ENCODE results near the gene UQCRH.

Gene UQCRH

DNA sequence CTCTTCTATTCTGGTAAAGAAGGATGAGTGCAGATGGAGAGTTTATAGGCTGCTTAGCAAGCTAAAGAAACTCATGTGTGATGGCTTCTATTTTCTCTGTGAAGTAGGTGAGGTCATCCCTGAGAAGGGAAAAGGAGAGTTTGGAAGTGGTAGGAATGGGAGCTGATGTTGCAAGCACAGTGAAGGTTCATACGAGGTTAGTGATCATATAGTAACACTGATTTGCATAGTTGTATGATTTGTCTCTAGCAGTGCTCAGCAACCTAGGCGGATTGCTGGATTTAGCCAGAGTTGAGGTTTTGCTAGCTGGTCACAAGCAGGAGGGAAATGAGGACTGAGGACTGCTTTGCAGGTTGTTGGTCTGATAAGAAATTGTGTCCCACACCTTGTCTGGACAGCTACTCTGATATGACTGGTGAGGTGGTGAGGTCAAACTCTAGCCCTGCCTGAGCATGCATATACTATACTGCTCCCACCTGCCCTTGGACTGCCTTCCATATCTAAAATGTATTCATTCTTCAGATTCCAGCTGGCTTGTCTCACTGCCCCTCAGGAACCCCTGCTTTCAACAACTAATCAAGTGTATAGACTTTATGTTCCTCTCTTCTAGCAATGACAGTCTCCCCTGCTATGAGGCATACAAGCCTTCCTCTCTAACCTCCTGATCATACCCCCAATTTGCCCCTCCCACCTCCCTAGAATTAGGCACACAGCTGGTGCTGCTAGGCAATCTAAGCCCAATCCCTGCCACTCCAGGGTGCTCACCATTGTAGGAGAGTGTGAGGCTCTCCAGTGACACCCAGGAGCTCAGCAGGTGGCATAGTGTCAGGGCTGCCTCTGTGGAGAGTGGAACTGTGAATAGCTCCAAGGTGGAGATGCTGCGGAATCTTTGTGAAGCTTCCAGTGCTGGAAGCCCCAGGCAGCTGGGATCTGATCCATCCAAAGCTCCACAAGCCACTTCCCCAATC lies 18.6 kb upstream of the UQCRH start:
- Mint-ChIP-seq H3K9me3 (no peaks in the 10 kb centered on the region), H3K27ac (peak overlapping the region; percentile 89), H3K36me3 (ENCODE audit: low read depth) (peaks cover 89% of the 10 kb centered on the region), H3K27me3 (no peaks in the 10 kb centered on the region), H3K4me3 (no peak overlapping the region), H3K4me1 (ENCODE audit: low read depth) (peaks cover 21% of the 10 kb centered on the region)
- no peak for DNase-seq

DNA sequence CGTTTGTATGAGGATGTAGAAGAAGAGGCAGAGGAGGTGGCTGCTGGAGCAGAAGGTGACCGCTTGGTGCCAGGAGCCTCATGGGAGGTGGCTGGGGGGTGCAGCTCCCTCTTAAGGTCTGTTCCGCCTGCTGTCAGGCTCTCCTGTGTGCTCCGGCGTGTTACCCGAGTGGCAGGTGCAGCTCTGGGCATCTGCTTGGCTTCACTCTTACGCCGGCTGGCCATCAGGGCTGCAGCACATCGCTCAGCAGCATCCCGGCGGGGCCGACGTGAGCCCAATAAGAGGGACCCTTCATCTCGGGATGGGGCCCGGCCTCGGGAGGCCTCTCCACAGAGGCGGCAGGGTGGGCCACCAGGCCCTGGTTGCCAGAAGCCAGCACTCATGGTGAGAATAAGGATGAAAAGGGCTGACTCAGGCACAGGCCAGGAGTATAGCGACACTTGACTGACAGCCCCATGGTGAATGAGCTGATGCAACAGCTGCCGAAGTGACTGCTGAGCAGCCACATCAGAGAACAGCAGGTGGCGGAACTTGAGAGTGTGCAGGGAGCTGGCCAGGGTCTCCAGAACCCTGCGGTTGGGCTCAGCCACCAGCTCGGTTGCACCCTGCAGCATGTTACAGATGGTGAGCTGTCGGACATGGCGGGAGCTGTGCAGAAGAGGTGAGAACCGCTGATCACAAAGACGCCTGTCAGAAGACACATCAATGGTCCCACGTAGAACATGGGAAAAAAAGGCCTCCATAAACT lies 17.6 kb upstream of the UQCRH start:
- peak; percentile 59 for DNase-seq
- H3K4me3 Mint-ChIP-seq, result no peak overlapping the region
- no peaks in the 10 kb centered on the region for H3K27me3 Mint-ChIP-seq
- H3K9me3 Mint-ChIP-seq, result no peaks in the 10 kb centered on the region
- peaks cover 21% of the 10 kb centered on the region for H3K4me1 Mint-ChIP-seq (ENCODE audit: low read depth)
- H3K27ac Mint-ChIP-seq, result peak overlapping the region; percentile 89
- H3K36me3 Mint-ChIP-seq (ENCODE audit: low read depth), result peaks cover 82% of the 10 kb centered on the region

GRCh38 chr1:46288485-46289133 lies 14.9 kb upstream of the UQCRH start:
- Mint-ChIP-seq H3K9me3 (no peaks in the 10 kb centered on the region), H3K27me3 (no peaks in the 10 kb centered on the region), H3K36me3 (ENCODE audit: low read depth) (peaks cover 73% of the 10 kb centered on the region), H3K4me1 (ENCODE audit: low read depth) (peaks cover 21% of the 10 kb centered on the region), H3K27ac (peak overlapping the region; percentile 50), H3K4me3 (no peak overlapping the region)
- no peak for DNase-seq

DNA sequence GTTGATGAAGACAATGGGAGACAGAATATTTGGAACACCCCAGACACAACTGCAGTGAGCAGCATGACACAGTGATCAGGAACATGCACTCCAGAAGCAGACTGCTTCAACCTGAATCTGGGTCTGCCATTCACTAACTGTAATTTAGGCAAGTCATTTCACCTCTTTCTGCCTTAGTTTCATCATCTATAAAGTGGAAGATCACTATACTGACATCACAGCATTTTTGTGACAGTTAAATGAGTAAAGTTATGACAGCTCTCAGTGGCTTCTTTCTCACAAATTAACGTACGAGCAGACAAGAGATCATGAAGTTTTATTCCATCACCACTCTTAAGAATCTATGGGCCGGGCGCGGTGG lies 14.4 kb upstream of the UQCRH start:
- peaks cover 70% of the 10 kb centered on the region for H3K36me3 Mint-ChIP-seq (ENCODE audit: low read depth)
- peaks cover 21% of the 10 kb centered on the region for H3K4me1 Mint-ChIP-seq (ENCODE audit: low read depth)
- H3K9me3 Mint-ChIP-seq, result no peaks in the 10 kb centered on the region
- H3K27me3 Mint-ChIP-seq, result no peaks in the 10 kb centered on the region
- no peak overlapping the region for H3K4me3 Mint-ChIP-seq
- no peak for DNase-seq
- peak overlapping the region; percentile 50 for H3K27ac Mint-ChIP-seq

GRCh38 chr1:46289976-46290375 lies 13.5 kb upstream of the UQCRH start:
- H3K36me3 Mint-ChIP-seq (ENCODE audit: low read depth), result peaks cover 65% of the 10 kb centered on the region
- H3K4me3 Mint-ChIP-seq, result no peak overlapping the region
- H3K27ac Mint-ChIP-seq, result peak overlapping the region; percentile 6
- H3K9me3 Mint-ChIP-seq, result no peaks in the 10 kb centered on the region
- peaks cover 20% of the 10 kb centered on the region for H3K4me1 Mint-ChIP-seq (ENCODE audit: low read depth)
- no peak for DNase-seq
- no peaks in the 10 kb centered on the region for H3K27me3 Mint-ChIP-seq

- no peak for DNase-seq
- no peak overlapping the region for H3K27ac Mint-ChIP-seq
- H3K4me3 Mint-ChIP-seq, result no peak overlapping the region
- H3K36me3 Mint-ChIP-seq (ENCODE audit: low read depth), result peaks cover 59% of the 10 kb centered on the region
- H3K4me1 Mint-ChIP-seq (ENCODE audit: low read depth), result peaks cover 5% of the 10 kb centered on the region
- H3K27me3 Mint-ChIP-seq, result no peaks in the 10 kb centered on the region
- H3K9me3 Mint-ChIP-seq, result no peaks in the 10 kb centered on the region
Observed at GRCh38 chr1:46295306-46295705, 8.2 kb upstream of the UQCRH start.

DNA sequence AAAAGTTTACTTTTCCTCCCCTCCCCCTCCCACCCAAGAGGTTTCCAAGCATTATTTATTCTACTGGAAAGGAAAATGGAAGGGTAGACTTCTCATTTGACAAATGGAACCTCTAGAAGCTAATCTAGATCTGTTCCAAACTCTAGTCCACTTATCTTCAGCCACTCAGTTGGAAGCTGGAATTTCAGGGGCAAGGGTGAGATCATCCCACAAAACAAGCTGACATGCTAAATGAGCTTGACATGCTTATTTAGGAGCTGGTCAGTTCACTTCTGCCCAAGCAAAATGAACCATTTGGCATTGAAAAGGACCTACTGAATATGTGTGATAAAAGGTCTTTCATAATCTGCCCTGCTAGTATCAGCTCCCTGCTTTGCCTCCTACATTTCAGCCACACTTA lies 5.1 kb upstream of the UQCRH start:
- H3K36me3 Mint-ChIP-seq (ENCODE audit: low read depth), result peaks cover 64% of the 10 kb centered on the region
- H3K27me3 Mint-ChIP-seq, result no peaks in the 10 kb centered on the region
- peaks cover 18% of the 10 kb centered on the region for H3K4me1 Mint-ChIP-seq (ENCODE audit: low read depth)
- no peak for DNase-seq
- H3K27ac Mint-ChIP-seq, result no peak overlapping the region
- H3K4me3 Mint-ChIP-seq, result no peak overlapping the region
- no peaks in the 10 kb centered on the region for H3K9me3 Mint-ChIP-seq

DNA sequence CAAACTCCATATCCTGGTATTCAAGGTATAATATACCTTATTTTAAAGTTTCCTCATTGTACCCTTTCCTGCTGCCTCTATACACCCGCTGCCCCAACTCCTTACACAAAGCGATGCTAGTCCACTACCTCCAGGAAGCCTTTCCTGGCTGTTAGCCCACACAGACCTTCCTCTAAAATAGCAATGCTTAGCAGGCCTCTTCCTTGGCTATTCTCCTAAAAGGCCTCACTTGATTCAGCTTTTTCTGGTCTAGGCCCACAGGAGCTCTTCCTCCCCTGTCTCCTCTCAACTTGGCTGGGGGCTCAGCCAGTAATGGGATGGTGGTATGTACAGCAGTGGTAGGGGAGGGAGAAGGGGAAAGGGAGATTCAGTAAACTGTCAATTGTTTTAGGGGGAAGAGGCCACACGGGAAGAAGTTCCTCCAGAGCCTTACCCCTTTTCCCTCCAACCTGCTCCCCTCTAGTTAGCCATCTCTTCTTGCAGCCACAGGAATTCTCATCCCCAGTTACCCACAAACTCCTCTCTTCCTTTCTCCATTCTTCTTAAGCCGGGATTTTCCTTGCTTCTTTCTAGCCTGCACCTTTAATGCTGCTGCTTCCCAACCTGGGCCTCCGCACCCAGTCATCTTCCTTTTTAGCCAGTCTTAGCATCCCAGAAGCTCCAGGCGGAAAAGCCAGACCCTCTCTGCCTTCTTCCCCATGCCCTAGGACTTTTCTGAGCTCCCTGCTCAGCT lies 2.7 kb upstream of the UQCRH start:
- H3K4me1 Mint-ChIP-seq (ENCODE audit: low read depth), result peaks cover 29% of the 10 kb centered on the region
- no peaks in the 10 kb centered on the region for H3K9me3 Mint-ChIP-seq
- no peaks in the 10 kb centered on the region for H3K27me3 Mint-ChIP-seq
- H3K4me3 Mint-ChIP-seq, result peak overlapping the region; percentile 99
- no peak for DNase-seq
- H3K36me3 Mint-ChIP-seq (ENCODE audit: low read depth), result peaks cover 71% of the 10 kb centered on the region
- peak overlapping the region; percentile 99 for H3K27ac Mint-ChIP-seq

- Mint-ChIP-seq H3K4me3 (peak overlapping the region; percentile 99), H3K9me3 (no peaks in the 10 kb centered on the region), H3K27me3 (no peaks in the 10 kb centered on the region), H3K36me3 (ENCODE audit: low read depth) (peaks cover 71% of the 10 kb centered on the region), H3K27ac (peak overlapping the region; percentile 99), H3K4me1 (ENCODE audit: low read depth) (peaks cover 34% of the 10 kb centered on the region)
- DNase-seq, result no peak
Observed at GRCh38 chr1:46301406-46301807, 2.1 kb upstream of the UQCRH start.

DNA sequence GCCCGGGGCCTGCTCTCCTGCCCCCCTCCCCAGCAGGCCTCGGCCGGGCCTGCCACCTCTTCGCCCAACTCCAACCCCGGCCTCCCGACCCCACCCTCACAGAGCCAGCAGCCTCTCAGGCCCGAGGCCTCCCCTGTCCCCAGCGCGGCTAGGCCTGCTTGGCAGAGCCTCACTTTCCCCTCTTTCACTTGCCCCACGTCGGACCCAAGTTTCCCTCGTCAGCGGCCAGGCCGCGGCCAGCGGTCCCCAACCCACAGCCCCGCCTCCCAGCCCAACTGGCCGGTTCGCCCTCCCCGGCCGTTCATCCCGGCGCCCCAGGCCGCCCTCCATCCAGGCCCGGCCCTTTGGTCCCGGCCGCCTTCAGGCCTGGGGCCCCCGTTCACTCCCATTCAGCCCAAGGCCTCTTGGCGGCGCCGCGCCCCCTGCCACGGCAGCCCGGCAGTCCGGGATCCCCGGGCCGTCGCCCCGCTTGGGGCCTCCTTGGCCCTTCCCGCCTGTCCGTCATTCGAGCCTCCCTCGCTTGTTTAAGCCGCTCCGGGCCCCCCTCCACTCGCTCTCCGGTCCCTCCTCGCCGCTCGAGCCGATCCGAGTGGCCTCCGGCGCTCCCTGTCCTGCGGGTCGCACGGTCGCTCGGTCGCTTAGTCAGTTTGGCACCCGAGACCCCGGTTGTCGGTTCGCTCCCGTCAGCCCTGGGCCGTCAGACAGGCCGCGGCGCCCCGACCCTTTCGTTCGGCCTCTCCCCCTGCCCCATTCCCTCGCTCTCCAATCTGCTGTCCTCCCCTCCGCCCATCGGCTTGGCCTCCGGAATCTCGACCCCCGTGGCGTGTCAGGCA lies 1.5 kb upstream of the UQCRH start:
- Mint-ChIP-seq H3K4me1 (ENCODE audit: low read depth) (peaks cover 41% of the 10 kb centered on the region), H3K27me3 (no peaks in the 10 kb centered on the region), H3K4me3 (peak overlapping the region; percentile 99), H3K36me3 (ENCODE audit: low read depth) (peaks cover 71% of the 10 kb centered on the region), H3K27ac (peak overlapping the region; percentile 99), H3K9me3 (no peaks in the 10 kb centered on the region)
- peak; percentile 71 for DNase-seq

DNA sequence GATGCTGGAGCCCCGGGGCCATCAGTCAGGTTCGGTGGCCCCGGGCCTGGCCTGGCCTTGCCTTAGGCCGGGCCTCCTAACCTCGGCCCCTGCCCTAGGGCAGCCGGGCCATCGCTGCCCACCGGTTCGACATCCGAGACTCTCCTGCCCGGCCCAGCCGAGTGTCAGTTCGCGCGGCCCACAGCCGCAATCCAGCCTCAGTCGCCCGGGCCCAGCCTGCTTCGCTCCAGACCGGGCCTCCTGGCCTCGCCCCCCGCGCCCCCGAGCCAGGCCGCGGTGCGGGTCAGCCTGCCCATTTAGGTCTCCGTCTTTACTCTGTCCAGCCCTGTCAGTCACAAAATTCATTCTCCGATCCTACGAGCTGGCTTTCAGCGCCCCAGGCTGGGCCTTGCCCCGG lies 859 bp upstream of the UQCRH start:
- Mint-ChIP-seq H3K9me3 (no peaks in the 10 kb centered on the region), H3K4me1 (ENCODE audit: low read depth) (peaks cover 46% of the 10 kb centered on the region), H3K36me3 (ENCODE audit: low read depth) (peaks cover 71% of the 10 kb centered on the region), H3K4me3 (peak overlapping the region; percentile 99), H3K27me3 (no peaks in the 10 kb centered on the region), H3K27ac (peak overlapping the region; percentile 99)
- no peak for DNase-seq

DNA sequence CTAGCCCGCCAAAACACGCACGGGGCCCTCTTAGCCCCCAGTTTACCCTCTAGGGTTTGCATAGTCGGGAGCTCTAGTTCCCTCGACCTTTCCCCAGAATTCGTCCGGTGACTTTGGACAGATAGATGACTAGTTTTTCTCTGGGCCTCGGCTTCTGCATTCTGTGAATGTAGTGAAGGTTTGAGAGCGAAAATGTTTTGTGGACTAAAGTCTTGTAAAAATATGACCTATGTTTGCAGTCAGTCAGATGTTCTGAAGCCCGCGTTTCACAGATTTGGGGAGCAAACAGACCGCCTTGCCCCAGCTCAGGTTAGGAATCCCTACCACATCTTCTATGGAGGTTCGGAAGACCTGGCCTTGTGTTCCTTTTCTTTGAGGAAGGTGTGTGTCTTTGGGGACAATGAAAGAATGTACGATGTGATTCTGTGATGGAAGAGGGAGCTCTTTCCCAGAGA lies 401 bp downstream of the UQCRH start:
- no peaks in the 10 kb centered on the region for H3K27me3 Mint-ChIP-seq
- H3K4me3 Mint-ChIP-seq, result peak overlapping the region; percentile 99
- peak overlapping the region; percentile 99 for H3K27ac Mint-ChIP-seq
- DNase-seq, result no peak
- peaks cover 73% of the 10 kb centered on the region for H3K36me3 Mint-ChIP-seq (ENCODE audit: low read depth)
- no peaks in the 10 kb centered on the region for H3K9me3 Mint-ChIP-seq
- H3K4me1 Mint-ChIP-seq (ENCODE audit: low read depth), result peaks cover 57% of the 10 kb centered on the region

GRCh38 chr1:46306159-46306530 lies 2.6 kb downstream of the UQCRH start:
- H3K27me3 Mint-ChIP-seq, result no peaks in the 10 kb centered on the region
- H3K4me3 Mint-ChIP-seq, result peak overlapping the region; percentile 99
- peaks cover 89% of the 10 kb centered on the region for H3K36me3 Mint-ChIP-seq (ENCODE audit: low read depth)
- H3K4me1 Mint-ChIP-seq (ENCODE audit: low read depth), result peaks cover 45% of the 10 kb centered on the region
- peak overlapping the region; percentile 29 for H3K27ac Mint-ChIP-seq
- no peaks in the 10 kb centered on the region for H3K9me3 Mint-ChIP-seq
- DNase-seq, result no peak
